Right lobe of liver (tissue), 6 donors: ENCODE data around the gene FGF2. TPM values are rescaled to one million over a fixed set of nuclear protein-coding genes. Genes with fewer than 3 reads are reported as not detected.

Source experiments
- ATAC-seq, 4 donors: fragments of 200-7000 bp; cut with Tn5 transposase; one replicate each; pipeline ENCODE4 v1.9.1; 2020; ENCODE audit warnings: mild to moderate bottlenecking in 4 of 4, moderate library complexity in 4 of 4
- DNase-seq, 3 donors: peaks; one replicate each; pipeline ENCODE4 v3.0.0-alpha.2; 2020
- H3K27ac ChIP-seq, 3 donors: fragments of 200-600 bp; one replicate each; pipeline ENCODE4 v1.8.0; 2022
- H3K27me3 ChIP-seq, 2 donors: fragments of 200-600 bp; one replicate each; pipeline ENCODE4 v1.8.0; 2022
- H3K36me3 ChIP-seq, 4 donors: fragments of 200-600 bp; sonication (generic) in 1 of 4; one replicate each; pipeline versions ENCODE4 v1.5.1 to v1.8.0; 2017 to 2022; ENCODE audit warnings: control low read depth in 1 of 4
- H3K4me1 ChIP-seq, 4 donors: fragments of 200-600 bp; sonication (generic) in 1 of 4; one replicate each; pipeline versions ENCODE4 v1.5.1 to v1.8.0; 2017 to 2022; ENCODE audit warnings: control low read depth in 1 of 4
- H3K4me3 ChIP-seq, 3 donors: fragments of 200-600 bp; one replicate each; pipeline ENCODE4 v1.8.0; 2022
- H3K9me3 ChIP-seq, 4 donors: fragments of 200-600 bp; sonication (generic) in 1 of 4; one replicate each; pipeline versions ENCODE4 v1.5.1 to v1.8.0; 2017 to 2022; ENCODE audit warnings: control low read depth in 1 of 4
- CTCF ChIP-seq, 4 donors: fragments of 200-600 bp in 3 of 4; fragments of 450-650 bp in 1 of 4; IDR thresholded peaks; one replicate each; pipeline versions ENCODE4 v1.5.1 to v1.8.0; 2016 to 2022; ENCODE audit warnings: antibody characterized with exemption in 4 of 4, mild to moderate bottlenecking in 2 of 4
- POLR2A ChIP-seq: fragments of 450-650 bp; IDR thresholded peaks from one replicate; pipeline ENCODE4 v1.6.1; 2017; ENCODE audit warnings: antibody characterized with exemption, mild to moderate bottlenecking
- WGBS: methylation state at CpG from one replicate; pipeline ENCODE4 v1.1.6; 2018; ENCODE audit warnings: low coverage, low lambda C conversion rate; ENCODE audit not compliant: insufficient coverage; ENCODE audit errors: missing lambda C conversion rate; 5-methylcytosine and 5-hydroxymethylcytosine counted together
- intact Hi-C, 2 donors: fragments of 100-400 bp; cut with DNase I; formaldehyde crosslinking; loops; one replicate each; pipeline versions ENCODE4 v1.11.2 to v1.14.1; 2022
- total RNA-seq, 6 experiments: library from RNA; depleted of rRNA in 2 of 6; stranded (reverse); fragments of >200 nt in 2 of 6; fragmentation: NEBNext Ultra II Directional in 3 of 6; extraction: Animal tissue kit (Norgen Biotek cat#: 25700) in 3 of 6; gene quantifications; one replicate each; pipeline versions ENCODE4 v1.1.0 to v1.2.4, GENCODE V29; 2016 to 2023
- donor health status: DM: no; HTN: yes; CAD: no.
- donor health status: DM: no; HTN: no; CAD: no.
- donor health status: DM: no; HTN: no; CAD: no.
- donor health status: DM: no; HTN: yes; CAD: no.
- donor health status: DM: no; HTN: yes; CAD: no.

The FGF2 gene
- total RNA-seq, 6 experiments from 2014 or later, result 0.88 to 1.6 (median 1.1) TPM

GRCh38 chr4:122815248-122815647 lies 11.4 kb upstream of the FGF2 start:
- no peaks in the 10 kb centered on the region for H3K36me3 ChIP-seq
- no peaks in the 10 kb centered on the region for H3K9me3 ChIP-seq
- no peak for TF ChIP-seq CTCF (IDR thresholded peaks at IDR 0.05)
- TF ChIP-seq POLR2A, result no peak
- intact Hi-C loops, result no loop called here
- no peak overlapping the region for H3K4me3 ChIP-seq
- H3K27me3 ChIP-seq, result no peaks in the 10 kb centered on the region
- no peak for DNase-seq
- WGBS, result 81% methylated on average over 6 of the region's 6 CpGs
- no peak for ATAC-seq
- no peak overlapping the region for H3K27ac ChIP-seq
- H3K4me1 ChIP-seq, result peaks cover 0 to 5% (median 0%) of the 10 kb centered on the region in 4 donors

- no peaks in the 10 kb centered on the region for H3K9me3 ChIP-seq
- H3K36me3 ChIP-seq, result no peaks in the 10 kb centered on the region
- no peaks in the 10 kb centered on the region for H3K4me1 ChIP-seq
- ATAC-seq (no peak), DNase-seq (no peak)
- intact Hi-C loops, result no loop called here
- WGBS, result 72% methylated on average over 2 of the region's 4 CpGs
- no peaks in the 10 kb centered on the region for H3K27me3 ChIP-seq
- no peak overlapping the region for H3K4me3 ChIP-seq
- no peak overlapping the region for H3K27ac ChIP-seq
- TF ChIP-seq POLR2A (no peak), CTCF (IDR thresholded peaks at IDR 0.05) (no peak)
Measured at GRCh38 chr4:122816476-122816875, 10.2 kb upstream of the FGF2 start.

- Histone ChIP-seq H3K36me3 (no peaks in the 10 kb centered on the region), H3K4me1 (no peaks in the 10 kb centered on the region), H3K27ac (no peak overlapping the region), H3K27me3 (no peaks in the 10 kb centered on the region), H3K9me3 (no peaks in the 10 kb centered on the region), H3K4me3 (no peak overlapping the region)
- no peak for DNase-seq
- WGBS, result 50% methylated on average over 7 of the region's 7 CpGs
- intact Hi-C loops, result no loop called here
- ATAC-seq, result peak; percentile 25 to 71 (median 58)
- no peak for TF ChIP-seq CTCF (IDR thresholded peaks at IDR 0.05)
- TF ChIP-seq POLR2A, result no peak
Measured at GRCh38 chr4:122819708-122820449, 6.8 kb upstream of the FGF2 start.

GRCh38 chr4:122821092-122821491 lies 5.5 kb upstream of the FGF2 start:
- Histone ChIP-seq H3K4me1 (no peaks in the 10 kb centered on the region), H3K27me3 (no peaks in the 10 kb centered on the region), H3K36me3 (no peaks in the 10 kb centered on the region), H3K4me3 (no peak overlapping the region), H3K27ac (no peak overlapping the region), H3K9me3 (no peaks in the 10 kb centered on the region)
- no peak for ATAC-seq
- no peak for TF ChIP-seq CTCF (IDR thresholded peaks at IDR 0.05)
- TF ChIP-seq POLR2A, result no peak
- no peak for DNase-seq
- WGBS, result no CpG with 5 or more reads among the region's 1 CpG
- intact Hi-C loops, result no loop called here
